ENCODE measurements around the gene CDK15. TPM values are rescaled to one million over a fixed set of nuclear protein-coding genes. Genes with fewer than 3 reads are reported as not detected.

Gene CDK15
- total and polyA plus RNA-seq, 2 experiments from 2014 or later, result 0.27 TPM; not detected in 1

GRCh38 chr2:201937343-201937742 lies 131.0 kb downstream of the CDK15 start:
- H3K36me3 ChIP-seq (ENCODE audit: insufficient read depth), result no peaks in the 10 kb centered on the region
- peaks cover 4% of the 10 kb centered on the region; the same call in 1 of the 2 replicates for H3F3A ChIP-seq (replicated peaks; ENCODE audit: low read depth)
- Mint-ChIP-seq H3K9me3 (peaks cover 10% of the 10 kb centered on the region; the same call in 1 of the 3 replicates), H3K4me3 (no peak overlapping the region), H3K4me1 (peaks cover 30% of the 10 kb centered on the region), H3K36me3 (ENCODE audit: low read depth) (peaks cover 24% of the 10 kb centered on the region), H3K27ac (no peak overlapping the region), H3K27me3 (ENCODE audit: insufficient read depth, low read depth, poor library complexity) (peaks cover 12% of the 10 kb centered on the region)
- TF ChIP-seq, protein P1, sequence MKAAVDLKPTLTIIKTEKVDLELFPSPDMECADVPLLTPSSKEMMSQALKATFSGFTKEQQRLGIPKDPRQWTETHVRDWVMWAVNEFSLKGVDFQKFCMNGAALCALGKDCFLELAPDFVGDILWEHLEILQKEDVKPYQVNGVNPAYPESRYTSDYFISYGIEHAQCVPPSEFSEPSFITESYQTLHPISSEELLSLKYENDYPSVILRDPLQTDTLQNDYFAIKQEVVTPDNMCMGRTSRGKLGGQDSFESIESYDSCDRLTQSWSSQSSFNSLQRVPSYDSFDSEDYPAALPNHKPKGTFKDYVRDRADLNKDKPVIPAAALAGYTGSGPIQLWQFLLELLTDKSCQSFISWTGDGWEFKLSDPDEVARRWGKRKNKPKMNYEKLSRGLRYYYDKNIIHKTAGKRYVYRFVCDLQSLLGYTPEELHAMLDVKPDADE (IDR thresholded peaks at IDR 0.05), result no peak
- no peak for TF ChIP-seq NANOG (IDR thresholded peaks at IDR 0.05; ENCODE audit: borderline replicate concordance)
- TF ChIP-seq EZH2phosphoT487 (IDR thresholded peaks at IDR 0.05; ENCODE audit: unreplicated experiment), result no peak
- no peak for TF ChIP-seq STAT1 (IDR thresholded peaks at IDR 0.05; ENCODE audit: unreplicated experiment)
- TF ChIP-seq ZNF462 (CRISPR knock-in tag; IDR thresholded peaks at IDR 0.05), result no peak
- TF ChIP-seq ZNF114 (CRISPR knock-in tag; IDR thresholded peaks at IDR 0.05), result no peak
- TF ChIP-seq, protein P2, sequence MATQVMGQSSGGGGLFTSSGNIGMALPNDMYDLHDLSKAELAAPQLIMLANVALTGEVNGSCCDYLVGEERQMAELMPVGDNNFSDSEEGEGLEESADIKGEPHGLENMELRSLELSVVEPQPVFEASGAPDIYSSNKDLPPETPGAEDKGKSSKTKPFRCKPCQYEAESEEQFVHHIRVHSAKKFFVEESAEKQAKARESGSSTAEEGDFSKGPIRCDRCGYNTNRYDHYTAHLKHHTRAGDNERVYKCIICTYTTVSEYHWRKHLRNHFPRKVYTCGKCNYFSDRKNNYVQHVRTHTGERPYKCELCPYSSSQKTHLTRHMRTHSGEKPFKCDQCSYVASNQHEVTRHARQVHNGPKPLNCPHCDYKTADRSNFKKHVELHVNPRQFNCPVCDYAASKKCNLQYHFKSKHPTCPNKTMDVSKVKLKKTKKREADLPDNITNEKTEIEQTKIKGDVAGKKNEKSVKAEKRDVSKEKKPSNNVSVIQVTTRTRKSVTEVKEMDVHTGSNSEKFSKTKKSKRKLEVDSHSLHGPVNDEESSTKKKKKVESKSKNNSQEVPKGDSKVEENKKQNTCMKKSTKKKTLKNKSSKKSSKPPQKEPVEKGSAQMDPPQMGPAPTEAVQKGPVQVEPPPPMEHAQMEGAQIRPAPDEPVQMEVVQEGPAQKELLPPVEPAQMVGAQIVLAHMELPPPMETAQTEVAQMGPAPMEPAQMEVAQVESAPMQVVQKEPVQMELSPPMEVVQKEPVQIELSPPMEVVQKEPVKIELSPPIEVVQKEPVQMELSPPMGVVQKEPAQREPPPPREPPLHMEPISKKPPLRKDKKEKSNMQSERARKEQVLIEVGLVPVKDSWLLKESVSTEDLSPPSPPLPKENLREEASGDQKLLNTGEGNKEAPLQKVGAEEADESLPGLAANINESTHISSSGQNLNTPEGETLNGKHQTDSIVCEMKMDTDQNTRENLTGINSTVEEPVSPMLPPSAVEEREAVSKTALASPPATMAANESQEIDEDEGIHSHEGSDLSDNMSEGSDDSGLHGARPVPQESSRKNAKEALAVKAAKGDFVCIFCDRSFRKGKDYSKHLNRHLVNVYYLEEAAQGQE (IDR thresholded peaks at IDR 0.05; ENCODE audit: unreplicated experiment), result no peak
- TF ChIP-seq ZNF331 (CRISPR knock-in tag; IDR thresholded peaks at IDR 0.05; ENCODE audit: low read depth), result no peak
- no peak for TF ChIP-seq CREB1 (CRISPR knock-in tag; IDR thresholded peaks at IDR 0.05; ENCODE audit: low read depth)
- no peak for TF ChIP-seq JUNB (IDR thresholded peaks at IDR 0.05; ENCODE audit: unreplicated experiment)
- TF ChIP-seq, protein P3, sequence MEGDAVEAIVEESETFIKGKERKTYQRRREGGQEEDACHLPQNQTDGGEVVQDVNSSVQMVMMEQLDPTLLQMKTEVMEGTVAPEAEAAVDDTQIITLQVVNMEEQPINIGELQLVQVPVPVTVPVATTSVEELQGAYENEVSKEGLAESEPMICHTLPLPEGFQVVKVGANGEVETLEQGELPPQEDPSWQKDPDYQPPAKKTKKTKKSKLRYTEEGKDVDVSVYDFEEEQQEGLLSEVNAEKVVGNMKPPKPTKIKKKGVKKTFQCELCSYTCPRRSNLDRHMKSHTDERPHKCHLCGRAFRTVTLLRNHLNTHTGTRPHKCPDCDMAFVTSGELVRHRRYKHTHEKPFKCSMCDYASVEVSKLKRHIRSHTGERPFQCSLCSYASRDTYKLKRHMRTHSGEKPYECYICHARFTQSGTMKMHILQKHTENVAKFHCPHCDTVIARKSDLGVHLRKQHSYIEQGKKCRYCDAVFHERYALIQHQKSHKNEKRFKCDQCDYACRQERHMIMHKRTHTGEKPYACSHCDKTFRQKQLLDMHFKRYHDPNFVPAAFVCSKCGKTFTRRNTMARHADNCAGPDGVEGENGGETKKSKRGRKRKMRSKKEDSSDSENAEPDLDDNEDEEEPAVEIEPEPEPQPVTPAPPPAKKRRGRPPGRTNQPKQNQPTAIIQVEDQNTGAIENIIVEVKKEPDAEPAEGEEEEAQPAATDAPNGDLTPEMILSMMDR (conservative IDR thresholded peaks at IDR 0.05; ENCODE audit: low read depth in 2 of 2), result no peak
- no peak for TF ChIP-seq EZH2 (IDR thresholded peaks at IDR 0.05; ENCODE audit: low read depth, unreplicated experiment)
- no peak for TF ChIP-seq POLR2AphosphoS5 (IDR thresholded peaks at IDR 0.05; ENCODE audit: low read depth)
- H4K20me1 ChIP-seq (replicated peaks; ENCODE audit: insufficient read depth), result no peaks in the 10 kb centered on the region
- peaks cover 6% of the 10 kb centered on the region; the same call in 1 of the 2 replicates for H3K9me2 ChIP-seq (ENCODE audit: insufficient read depth)
- H3K4me3 ChIP-seq, result no peak overlapping the region
- no peaks in the 10 kb centered on the region for H3K27me3 ChIP-seq (ENCODE audit: insufficient read depth)
- H3K4me1 ChIP-seq (ENCODE audit: insufficient read depth), result peaks cover 23% of the 10 kb centered on the region
- peak; percentile 17 for ATAC-seq
- H3K79me2 ChIP-seq (replicated peaks; ENCODE audit: insufficient read depth), result no peaks in the 10 kb centered on the region
- H3K27ac ChIP-seq (ENCODE audit: low read depth), result no peak overlapping the region
- H3K4me2 ChIP-seq, result no peak overlapping the region
- no peak overlapping the region for H2AFZ ChIP-seq
- DNase-seq (ENCODE audit: low spot score), result no peak
